Esophagus squamous epithelium (tissue), 4 donors: ENCODE measurements around the gene RHOXF2B. TPM values are rescaled to one million over a fixed set of nuclear protein-coding genes. Genes with fewer than 3 reads are reported as not detected.

Source experiments
- total RNA-seq, 4 donors: library from RNA; depleted of rRNA; stranded (reverse); fragments of >200 nt; gene quantifications; one replicate each; pipeline ENCODE4 v1.1.0, GENCODE V29; 2016

RHOXF2B gene
- total RNA-seq, 4 donors from 2014 or later: not detected

Other genes starting within 250 kb of the RHOXF2B start
- 1 to 10 TPM; 2.8 to 8.0 (median 5.1) TPM for gene UPF3B, start 224.7 kb downstream of the RHOXF2B start, total RNA-seq
- 10 to 100 TPM in 2 of 4 donors, 1 to 10 TPM in 2; 8.1 to 23.4 (median 12.2) TPM for gene RNF113A, start 206.0 kb downstream of the RHOXF2B start, total RNA-seq
- 10 to 100 TPM; 54.0 to 94.7 (median 66.5) TPM for gene NDUFA1, start 205.9 kb downstream of the RHOXF2B start, total RNA-seq
- gene AKAP14, start 181.8 kb downstream of the RHOXF2B start, total RNA-seq: not detected
- gene NKAP, start 133.9 kb downstream of the RHOXF2B start, total RNA-seq: 1 to 10 TPM; 2.2 to 5.0 (median 2.6) TPM
- gene RHOXF1, start 38.2 kb upstream of the RHOXF2B start, total RNA-seq: not detected
- gene RHOXF2, start 80.9 kb upstream of the RHOXF2B start, total RNA-seq: not detected
- 10 to 100 TPM; 10.8 to 19.5 (median 15.6) TPM for gene ZBTB33, start 173.1 kb upstream of the RHOXF2B start, total RNA-seq
- gene TMEM255A, start 233.8 kb upstream of the RHOXF2B start, total RNA-seq: 1 to 10 TPM in 2 of 4 donors, under 1 TPM in 2; 0.13 to 4.0 (median 1.7) TPM